DOHH2 (cell line): Measurements from ENCODE around the gene CAMKMT.

ENCODE experiments used
- EZH2phosphoT487 ChIP-seq: fragments of 200-600 bp; sonication (generic); IDR thresholded peaks from 2 replicates; pipeline ENCODE4 v1.6.1; 2017; ENCODE audit warnings: borderline replicate concordance, mild to moderate bottlenecking, antibody characterized with exemption, low read length, moderate library complexity, mixed read lengths
- TF ChIP-seq, protein P1 (sequence below): fragments of 200-600 bp; sonication (generic); IDR thresholded peaks from one replicate; pipeline ENCODE4 v1.5.1; 2014; ENCODE audit warnings: antibody characterized with exemption, mild to moderate bottlenecking, low read depth, low read length; ENCODE audit not compliant: poor library complexity, severe bottlenecking

DNA sequence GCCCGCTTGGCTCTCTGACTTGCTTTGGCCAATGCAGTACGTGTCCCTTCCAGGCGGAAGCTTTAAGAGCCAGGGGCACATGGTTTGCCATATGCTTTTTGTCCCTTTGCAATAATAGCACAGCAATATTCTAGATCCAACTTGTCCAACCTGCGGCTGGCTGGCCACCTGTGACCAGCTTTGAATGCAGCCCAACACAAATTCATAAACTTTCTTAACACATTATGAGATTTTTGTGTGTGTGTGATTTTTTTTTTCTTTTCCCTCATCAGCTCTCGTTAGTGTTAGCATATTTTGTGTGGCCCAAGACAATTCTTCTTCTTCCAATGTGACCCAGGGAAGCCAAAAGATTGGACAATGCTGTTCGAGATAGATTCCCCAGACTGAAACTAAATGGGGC is 460.4 kb downstream of the CAMKMT start:
- TF ChIP-seq, protein P1, sequence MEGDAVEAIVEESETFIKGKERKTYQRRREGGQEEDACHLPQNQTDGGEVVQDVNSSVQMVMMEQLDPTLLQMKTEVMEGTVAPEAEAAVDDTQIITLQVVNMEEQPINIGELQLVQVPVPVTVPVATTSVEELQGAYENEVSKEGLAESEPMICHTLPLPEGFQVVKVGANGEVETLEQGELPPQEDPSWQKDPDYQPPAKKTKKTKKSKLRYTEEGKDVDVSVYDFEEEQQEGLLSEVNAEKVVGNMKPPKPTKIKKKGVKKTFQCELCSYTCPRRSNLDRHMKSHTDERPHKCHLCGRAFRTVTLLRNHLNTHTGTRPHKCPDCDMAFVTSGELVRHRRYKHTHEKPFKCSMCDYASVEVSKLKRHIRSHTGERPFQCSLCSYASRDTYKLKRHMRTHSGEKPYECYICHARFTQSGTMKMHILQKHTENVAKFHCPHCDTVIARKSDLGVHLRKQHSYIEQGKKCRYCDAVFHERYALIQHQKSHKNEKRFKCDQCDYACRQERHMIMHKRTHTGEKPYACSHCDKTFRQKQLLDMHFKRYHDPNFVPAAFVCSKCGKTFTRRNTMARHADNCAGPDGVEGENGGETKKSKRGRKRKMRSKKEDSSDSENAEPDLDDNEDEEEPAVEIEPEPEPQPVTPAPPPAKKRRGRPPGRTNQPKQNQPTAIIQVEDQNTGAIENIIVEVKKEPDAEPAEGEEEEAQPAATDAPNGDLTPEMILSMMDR: no peak
- TF ChIP-seq EZH2phosphoT487: no peak
